HPDE6-E6E7 (cell line): ENCODE measurements around the gene CCDC28B.
A peak's percentile ranks its signal among the peaks of the same experiment; 100 is the strongest.
"Not testable (repeated sequence)": the region's sequence is repeated elsewhere in the genome, so short reads cannot be mapped to it uniquely, and the experiment has no call there.

Source experiments
- DNase-seq: peaks from one replicate; pipeline ENCODE4 v3.0.0; 2011; ENCODE audit warnings: missing footprints; ENCODE audit errors: extremely low spot score

Gene CCDC28B

DNA sequence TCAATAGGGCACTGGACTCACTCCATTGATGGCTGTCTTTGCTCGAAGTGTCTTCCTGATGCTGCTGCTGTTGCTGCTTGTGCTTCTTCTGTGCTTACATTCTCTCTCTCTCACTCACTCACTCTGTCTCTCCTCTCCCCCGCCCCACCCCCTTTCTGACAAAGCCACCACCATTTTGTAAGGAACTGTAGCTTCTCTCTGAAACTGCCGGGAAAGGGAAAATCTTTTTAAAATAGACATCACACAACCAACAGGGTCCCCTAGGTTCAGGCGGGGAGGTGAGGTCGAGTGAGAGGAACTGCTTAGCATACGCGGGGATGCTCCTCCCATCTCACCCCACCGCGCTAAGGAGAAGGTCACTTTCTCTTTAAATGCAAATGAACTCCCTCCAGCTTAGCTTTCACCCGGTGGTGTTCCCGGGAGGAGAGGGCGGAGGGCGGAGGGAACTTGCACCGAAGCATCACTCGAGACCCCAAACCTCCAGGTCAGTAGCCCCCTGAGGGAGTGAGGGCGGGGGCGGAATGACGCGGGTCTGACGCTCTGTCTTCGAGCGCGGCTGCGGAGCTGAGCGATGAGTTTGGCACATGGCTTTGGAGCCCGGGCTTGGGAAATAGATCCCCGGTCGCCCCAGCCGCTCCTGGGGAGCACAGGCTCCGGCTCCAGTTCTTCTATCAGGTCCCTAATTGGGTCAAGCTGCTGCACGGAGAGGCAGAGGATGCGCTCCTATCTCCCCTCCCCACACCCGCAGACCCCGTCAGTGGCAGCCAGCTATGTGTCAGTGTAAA lies at the start of gene CCDC28B:
Gene CCDC28B (plus strand): TSS at position 370 of the 785 bp plus-strand sequence. CDS start 1,341 bp downstream, outside the sequence.
- peak; percentile 58 for DNase-seq

DNA sequence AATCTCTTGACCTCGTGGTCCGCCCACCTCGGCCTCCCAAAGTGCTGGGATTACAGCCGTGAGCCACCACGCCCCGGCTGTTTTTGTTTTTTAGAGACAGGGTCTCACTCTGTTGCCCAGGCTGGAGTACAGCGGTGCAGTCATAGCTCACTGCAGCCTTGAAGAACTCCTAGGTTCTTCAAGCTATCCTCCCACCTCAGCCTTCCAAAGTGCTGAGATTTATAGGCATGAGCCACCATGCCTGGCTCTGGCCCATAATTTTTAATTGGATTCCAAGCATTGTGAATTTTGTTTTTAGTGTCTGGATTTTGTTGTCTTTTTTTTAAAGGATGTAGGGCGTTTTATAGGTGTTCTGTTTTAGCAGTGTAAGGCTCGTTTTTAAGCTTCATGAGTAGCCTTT lies 49.5 kb upstream of the CCDC28B start:
- no peak for DNase-seq

DNA sequence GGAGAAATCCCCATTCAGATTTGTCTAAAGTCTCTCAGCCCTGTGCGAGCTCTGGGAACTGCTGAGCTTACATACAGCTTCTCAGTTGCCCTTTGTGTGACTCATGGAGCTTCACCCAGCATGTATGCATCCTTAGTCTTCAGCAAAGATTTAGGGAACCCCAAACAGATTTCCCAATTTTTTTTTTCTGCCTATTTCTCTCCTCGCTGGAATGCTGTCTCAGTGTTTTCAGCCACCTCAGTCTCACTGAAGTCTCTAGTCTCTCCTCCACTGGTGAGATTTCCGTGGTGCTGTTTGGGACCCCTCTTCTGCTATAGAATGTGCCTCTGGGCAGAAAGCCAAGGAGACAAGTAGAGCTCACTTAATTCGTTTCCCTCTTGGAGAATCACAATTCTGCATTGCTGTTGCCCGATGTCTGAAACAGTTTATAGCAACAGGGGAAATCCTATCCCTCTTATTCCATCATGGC lies 49.0 kb upstream of the CCDC28B start:
- no peak for DNase-seq

DNA sequence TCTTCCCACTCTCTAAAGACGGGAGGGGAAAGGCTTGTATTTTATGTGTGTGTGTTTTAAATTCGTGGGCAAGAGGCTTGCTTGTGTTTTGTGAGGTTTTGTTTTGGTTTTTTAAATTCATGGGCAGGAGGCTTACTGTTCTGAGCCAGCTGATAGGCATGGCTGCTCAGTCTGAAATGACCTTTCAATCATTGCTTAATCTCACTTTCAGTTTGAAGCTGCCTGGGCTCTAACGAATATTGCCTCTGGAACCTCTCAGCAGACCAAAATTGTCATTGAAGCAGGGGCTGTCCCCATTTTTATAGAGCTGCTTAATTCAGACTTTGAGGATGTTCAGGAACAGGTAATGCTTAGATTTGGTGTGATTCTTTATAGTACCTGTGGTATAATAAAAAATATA lies 41.2 kb upstream of the CCDC28B start:
- no peak for DNase-seq

DNA sequence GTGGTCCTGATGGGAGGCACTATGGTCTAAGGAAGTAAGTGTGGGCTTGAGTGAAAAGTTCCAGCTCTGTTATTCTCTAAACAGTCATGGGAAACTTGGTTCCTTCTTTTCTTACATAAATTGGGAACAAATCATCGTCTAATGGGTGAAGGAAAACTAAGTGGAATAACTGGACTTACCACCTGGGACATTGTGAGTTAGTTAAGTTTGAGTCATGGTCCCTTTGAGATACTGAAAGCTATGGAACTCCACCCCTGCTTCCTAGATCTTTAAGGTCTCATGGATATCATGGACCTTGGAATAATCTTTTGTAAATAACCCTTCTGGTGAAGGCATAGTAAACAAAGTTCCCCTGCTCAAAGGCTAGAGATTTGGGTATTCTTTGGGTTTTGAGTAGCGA lies 37.0 kb upstream of the CCDC28B start:
- no peak for DNase-seq

DNA sequence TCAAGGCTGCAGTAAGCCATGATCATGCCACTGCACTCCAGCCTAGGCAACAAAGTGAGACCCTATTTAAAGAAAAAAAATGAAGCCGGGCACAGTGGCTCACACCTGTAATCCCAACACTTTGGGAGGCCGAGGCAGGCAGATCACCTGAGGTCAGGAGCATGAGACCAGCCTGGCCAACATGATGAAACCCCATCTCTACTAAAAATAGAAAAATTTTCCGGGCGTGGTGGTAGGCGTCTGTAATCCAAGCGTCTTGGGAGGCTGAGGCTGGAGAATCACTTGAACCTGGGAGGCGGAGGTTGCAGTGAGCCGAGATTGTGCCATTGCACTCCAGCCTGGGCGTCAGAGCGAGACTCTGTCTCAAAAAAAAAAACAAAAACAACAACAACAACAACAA lies 34.8 kb upstream of the CCDC28B start:
- not testable (repeated sequence) for DNase-seq

DNA sequence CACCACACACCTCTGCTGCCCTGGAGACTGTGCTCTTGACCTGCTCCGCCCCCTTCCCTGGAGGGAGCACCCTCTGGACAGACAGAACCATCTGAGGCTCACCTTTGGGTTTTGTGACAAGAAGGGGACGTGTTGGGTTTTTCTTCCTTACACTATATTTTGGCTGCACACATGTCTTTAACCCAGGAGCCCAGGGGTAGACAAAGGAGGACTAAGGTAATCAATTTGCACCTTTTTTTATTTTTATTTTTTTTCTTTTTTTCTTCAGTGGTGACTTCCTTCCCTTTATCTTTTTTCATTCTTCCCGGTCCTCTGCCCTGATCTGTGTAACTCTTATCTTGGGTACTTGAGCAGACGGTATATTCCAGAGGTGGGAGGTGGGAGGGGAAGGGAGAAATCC lies 29.4 kb upstream of the CCDC28B start:
- no peak for DNase-seq

DNA sequence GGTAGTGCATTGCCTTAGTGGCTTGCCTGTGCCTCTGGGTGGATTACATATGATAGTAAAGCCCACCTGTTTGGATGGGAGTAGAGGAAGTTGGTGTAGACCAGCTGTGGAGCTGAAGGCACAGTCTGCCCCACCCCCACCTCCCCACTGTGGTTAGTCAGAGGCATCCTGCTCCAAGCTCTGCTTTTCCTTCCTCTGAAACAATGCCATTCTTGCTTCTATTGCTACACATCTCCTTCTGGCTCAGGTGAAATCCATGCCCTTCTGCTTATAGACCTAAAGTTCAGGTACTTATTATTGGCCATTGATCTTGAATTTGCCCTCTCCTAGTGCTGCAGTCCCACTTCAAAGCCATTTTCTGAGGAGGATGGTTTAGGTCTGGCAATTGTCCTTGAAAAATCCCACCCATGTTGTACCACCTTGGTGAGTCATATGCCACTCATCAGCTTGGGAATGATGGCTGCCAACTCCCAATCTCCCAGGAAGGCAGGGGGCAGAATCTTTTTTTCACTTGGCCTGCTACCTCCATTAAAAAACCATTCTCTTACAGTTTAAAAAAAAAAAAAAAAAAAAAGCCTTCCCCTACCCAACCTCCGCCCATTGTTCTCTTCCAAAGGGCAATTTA lies 27.7 kb upstream of the CCDC28B start:
- peak; percentile 40 for DNase-seq

DNA sequence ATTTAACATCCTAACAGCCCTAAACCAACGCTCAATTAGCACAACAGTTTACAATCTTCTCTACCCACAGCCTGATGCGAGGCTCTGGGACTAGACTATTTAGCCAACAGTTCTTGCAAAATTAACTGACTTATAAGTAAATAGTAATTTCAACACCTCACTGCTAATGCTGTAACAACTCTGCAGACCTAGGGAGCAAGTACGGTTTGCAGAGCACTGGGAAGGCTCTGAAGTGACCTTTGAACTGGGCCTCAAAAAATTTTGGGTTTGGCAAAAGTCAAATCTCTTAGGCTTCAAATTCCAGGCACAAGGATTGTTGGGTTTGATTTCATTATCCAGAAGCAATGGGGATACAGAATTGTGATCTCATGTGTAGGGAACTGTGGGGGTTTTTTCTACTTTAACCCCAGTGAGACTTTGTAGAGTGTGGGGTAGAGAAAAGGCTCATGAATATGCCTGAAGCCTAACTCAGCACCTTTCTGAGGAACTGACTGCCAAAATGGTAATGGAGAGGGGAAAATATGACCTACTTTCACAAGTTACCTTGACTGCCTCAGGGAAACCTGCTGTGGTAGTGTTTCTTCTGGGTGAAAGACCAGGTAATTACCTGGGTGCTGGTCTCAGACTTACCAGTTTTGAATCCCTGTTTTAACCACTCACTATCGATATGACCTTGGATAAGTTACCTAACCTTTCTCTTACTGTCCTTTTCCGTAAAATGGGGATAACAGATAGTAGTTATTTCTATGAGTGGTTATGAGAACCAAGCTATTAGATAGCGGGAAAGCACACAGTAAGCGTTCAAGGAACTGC lies 21.8 kb upstream of the CCDC28B start:
- no peak for DNase-seq

DNA sequence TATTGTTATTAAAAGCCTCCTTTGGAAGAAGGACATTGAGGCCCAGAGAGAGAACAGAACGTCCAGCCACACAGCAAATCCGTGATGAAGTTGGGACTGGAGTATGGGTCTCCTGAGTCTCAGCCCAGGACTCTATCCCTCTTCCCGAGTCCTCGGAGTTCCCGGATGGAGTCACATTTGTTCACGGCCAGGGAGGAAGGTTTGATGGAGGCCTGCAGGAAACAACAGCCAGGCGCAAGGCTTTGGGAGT lies 21.3 kb upstream of the CCDC28B start:
- no peak for DNase-seq

DNA sequence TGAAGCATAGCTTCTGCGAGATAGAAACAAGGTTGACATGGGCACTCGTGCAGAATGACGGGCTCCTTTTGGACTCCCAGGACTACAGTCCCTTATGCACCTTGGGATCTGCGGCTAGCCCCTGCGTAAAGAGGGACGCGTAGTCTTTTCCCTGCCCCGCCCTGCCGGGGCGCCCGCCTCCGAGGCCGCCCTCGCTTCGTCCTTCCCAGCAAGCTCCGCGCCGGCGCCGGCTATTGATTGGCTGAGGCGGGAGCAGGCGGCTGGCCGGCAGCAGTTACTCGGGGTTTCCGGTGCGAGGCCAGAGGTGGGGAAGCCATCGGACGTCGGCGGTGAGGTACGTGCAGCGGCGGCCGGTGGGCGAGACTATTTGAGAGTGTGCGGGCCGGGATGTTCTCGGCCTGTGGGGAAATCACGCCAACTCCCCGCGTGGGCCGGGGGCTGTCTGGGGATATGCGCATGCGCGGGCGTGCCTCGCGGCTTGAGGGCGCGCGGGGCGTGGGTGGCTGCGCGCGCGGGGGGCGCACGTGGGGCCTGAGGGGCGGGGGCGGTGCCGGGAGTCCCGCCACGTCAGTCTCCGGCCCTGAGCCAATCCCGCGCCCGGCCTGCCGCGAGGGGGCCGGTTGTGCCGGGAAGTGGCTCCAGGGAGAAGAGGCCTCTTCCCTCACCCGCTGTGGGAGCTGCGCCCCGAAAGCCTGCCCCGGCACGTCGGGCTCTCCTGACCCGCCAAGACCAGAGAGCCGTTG lies 20.8 kb upstream of the CCDC28B start, which contains the start of gene TXLNA:
Gene TXLNA (plus strand): TSS at position 233 of the 743 bp plus-strand sequence. CDS start 671 bp downstream, outside the sequence.
- peak; percentile 91 for DNase-seq

DNA sequence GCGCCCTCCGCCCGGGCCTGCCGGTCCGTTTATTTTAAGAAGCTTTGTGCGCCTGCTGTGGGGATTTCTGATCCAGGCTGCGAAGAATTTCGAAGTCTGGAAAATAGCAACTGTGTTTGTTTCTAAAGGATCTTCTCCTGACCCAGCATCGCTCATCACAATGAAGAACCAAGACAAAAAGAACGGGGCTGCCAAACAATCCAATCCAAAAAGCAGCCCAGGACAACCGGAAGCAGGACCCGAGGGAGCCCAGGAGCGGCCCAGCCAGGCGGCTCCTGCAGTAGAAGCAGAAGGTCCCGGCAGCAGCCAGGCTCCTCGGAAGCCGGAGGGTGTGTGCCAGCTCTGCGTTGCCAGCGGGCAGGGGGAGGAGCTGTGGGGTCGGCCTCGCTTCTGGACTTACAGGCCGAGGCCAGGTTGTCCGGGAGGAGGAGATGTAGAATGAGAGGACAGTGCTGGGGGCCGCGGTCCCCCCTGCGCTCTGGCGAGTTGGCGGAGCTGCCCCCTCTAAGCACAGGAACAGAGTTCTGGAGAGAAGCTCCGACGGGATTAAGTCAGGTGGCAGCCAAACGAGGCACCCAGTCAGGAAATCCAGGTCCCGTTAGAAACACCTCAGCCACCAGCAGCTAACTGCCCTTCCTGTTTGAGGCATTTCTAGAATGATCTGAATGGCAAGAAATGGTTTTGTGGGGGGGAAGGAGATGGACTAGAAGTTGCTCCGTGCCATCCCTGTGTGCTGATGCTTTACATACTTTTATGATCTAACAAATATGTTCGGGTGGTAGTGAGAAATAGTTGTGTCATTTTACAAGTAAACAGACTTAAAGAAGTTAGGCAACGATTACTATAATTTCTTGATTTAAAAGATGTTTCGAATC lies 20.0 kb upstream of the CCDC28B start:
- DNase-seq = peak; percentile 49

DNA sequence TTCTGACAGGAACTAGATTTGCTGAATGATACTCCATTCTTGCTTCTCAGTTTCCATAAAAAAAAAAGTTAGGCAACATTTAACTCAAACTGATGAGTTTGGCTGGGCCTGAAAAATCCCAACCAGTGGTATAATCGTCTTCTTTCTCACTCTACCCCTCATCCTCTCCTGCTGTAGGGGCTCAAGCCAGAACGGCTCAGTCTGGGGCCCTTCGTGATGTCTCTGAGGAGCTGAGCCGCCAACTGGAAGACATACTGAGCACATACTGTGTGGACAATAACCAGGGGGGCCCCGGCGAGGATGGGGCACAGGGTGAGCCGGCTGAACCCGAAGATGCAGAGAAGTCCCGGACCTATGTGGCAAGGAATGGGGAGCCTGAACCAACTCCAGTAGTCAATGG lies 19.3 kb upstream of the CCDC28B start:
- DNase-seq = no peak

DNA sequence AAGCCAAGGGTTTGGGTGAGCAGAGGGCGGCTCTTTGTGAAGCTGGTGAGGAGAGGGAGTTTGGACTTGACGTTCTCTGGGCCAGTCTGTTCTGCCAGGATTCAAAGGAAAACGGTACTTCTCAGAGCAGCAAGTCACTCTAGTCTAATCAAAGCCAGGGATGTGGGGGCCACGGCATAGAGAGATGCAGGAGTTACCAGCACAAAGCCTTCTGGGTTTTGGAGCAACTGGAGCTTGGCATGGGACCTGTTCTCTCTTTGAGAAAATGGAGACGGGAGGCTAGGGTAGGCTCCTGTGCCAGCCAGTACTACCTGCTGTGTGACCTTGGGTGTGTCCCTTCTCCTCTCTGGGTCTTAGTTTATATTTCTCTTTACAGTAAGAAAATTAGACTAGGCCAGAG lies 18.8 kb upstream of the CCDC28B start:
- no peak for DNase-seq

DNA sequence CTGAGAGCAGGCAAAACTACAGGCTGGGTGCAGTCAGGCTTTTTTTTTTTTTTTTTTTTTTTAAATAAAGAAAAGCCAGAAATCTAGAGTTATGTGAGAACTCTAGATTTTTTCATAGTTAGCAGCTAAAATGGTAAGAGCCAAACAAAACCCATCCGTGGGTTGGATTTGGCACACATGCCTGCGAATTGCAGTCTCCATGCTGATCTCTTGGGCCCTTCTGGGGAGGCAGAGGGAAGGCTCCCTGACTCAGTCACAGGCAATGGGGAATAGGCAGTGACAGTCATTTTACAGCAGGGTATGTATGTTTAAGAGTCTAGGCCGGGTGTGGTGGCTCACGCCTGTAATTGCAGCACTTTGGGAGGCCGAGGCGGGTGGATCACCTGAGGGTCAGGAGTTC lies 18.3 kb upstream of the CCDC28B start:
- no peak for DNase-seq

DNA sequence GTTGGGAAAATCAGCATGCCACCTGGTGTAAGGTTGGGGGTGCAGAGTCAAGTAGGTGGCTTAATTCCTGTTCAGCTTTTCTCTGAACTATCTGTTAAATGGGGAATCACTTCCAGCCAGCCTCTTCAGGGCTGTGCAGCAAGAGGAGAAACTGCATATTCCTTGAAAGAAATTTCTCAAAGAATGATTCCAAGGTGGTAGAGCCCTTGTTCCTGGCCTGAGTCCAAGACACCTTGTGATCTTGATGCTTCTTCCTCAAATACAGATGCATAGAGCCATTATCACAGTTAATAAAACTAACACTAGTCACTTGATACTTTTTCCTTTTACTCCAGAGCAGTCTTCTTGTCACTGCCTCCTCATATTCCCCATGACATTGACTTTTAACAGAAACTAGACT lies 15.7 kb upstream of the CCDC28B start:
- DNase-seq = no peak

DNA sequence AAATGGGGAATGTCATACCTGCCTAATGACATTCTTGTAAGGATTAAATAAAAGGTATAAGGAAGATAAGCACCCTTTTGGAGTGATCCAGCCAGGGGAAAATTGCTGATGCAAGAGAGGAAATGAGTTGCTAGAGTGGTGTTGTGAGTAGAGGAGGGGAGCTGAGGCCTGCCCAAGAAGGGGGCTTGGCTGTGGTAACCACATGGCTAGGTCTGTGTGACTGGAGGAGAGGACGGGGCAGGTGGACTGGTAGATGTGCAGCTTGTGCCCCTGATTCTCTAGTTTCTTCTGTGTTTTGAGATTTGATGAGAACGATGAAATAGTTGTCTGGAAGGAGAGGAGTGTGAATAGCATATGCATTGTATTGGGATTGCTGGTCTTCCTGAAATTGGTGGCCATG lies 14.3 kb upstream of the CCDC28B start:
- no peak for DNase-seq

DNA sequence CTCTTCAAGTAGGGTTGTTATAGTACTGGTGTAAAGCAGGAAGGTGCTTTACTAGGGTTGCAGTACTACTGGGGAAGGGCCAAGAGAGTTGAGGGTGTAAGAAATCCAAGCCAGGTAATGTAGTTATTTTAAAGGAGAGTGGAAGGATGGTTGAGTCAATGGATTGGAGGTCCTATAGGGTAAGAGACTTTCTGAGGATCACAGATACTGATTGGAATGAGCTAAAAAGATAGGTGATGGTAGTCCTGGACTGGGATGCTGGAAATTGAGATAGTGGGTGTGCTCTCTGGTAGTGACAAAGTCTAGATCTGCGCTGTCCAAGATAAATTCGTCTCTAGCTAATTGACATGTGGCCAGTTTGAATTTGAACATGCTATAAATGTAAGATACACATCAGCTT lies 13.9 kb upstream of the CCDC28B start:
- no peak for DNase-seq

DNA sequence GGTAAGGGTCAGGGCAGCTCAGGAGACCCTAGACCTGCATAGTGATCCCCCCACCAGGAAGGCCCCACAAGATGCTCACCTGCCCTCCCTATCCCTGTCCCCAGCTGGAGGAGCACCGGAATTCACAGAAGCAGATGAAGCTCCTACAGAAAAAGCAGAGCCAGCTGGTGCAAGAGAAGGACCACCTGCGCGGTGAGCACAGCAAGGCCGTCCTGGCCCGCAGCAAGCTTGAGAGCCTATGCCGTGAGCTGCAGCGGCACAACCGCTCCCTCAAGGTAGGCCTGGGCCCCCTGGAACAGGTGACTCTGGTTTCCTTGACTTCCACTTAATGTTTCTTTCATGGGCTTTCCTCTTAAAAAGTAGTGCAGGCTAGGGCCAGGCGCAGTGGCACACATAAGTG lies 12.5 kb upstream of the CCDC28B start:
- DNase-seq = no peak

DNA sequence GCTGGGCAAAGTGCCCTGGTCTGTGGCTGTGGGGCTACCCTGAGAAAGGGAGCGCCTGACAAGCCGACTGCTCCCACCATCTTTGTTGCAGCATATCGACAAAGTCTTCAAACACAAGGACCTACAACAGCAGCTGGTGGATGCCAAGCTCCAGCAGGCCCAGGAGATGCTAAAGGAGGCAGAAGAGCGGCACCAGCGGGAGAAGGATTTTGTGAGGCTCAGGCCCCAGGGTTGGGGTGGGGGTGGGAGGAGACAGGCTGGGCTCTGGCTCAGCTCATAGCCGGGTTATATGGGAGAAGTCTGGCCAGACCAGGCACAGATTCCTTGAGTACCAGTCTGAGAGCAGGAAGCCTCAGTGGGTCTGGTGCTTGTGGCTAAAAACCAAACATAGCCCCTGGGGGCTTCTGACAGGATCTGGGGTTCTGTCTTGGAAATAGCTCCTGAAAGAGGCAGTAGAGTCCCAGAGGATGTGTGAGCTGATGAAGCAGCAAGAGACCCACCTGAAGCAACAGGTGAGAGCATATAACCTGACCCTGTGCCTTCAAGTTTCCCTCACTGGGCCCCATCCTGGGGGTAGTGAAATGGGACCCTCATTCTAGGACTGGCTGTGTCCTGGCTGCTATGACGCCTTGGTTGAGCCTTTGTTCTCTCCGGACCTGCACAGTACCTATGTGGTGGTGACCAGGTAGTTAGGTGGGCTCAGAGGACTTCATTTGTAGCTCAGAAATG lies 8.0 kb upstream of the CCDC28B start:
- no peak for DNase-seq
